Mucosa of rectum (tissue), 2 donors: Measurements from ENCODE around the gene ENPP3.
"Not testable (repeated sequence)": the region's sequence is repeated elsewhere in the genome, so short reads cannot be mapped to it uniquely, and the experiment has no call there.

Source experiments
- H3K27ac ChIP-seq, 2 donors: one replicate each; pipeline ENCODE4 v1.7.0; 2013; ENCODE audit warnings: inconsistent platforms in 2 of 2, low read depth in 2 of 2, low read length in 2 of 2
- H3K27me3 ChIP-seq, 2 donors: one replicate each; pipeline ENCODE4 v1.7.0; 2013; ENCODE audit warnings: low read length in 2 of 2; ENCODE audit not compliant: control insufficient read depth in 2 of 2, insufficient read depth in 2 of 2
- H3K36me3 ChIP-seq, 2 donors: one replicate each; pipeline ENCODE4 v1.7.0; 2013; ENCODE audit warnings: low read length in 2 of 2; ENCODE audit not compliant: control insufficient read depth in 2 of 2, insufficient read depth in 2 of 2
- H3K4me1 ChIP-seq, 2 donors: one replicate each; pipeline ENCODE4 v1.7.0; 2013; ENCODE audit warnings: low read length in 2 of 2, mild to moderate bottlenecking in 1 of 2; ENCODE audit not compliant: control insufficient read depth in 2 of 2, insufficient read depth in 2 of 2
- H3K4me3 ChIP-seq, 2 donors: one replicate each; pipeline ENCODE4 v1.7.0; 2013; ENCODE audit warnings: low read length in 2 of 2
- H3K9ac ChIP-seq, 2 donors: one replicate each; pipeline ENCODE4 v1.7.0; 2013; ENCODE audit warnings: low read length in 2 of 2, low read depth in 1 of 2, mild to moderate bottlenecking in 1 of 2
- H3K9me3 ChIP-seq, 2 donors: one replicate each; pipeline ENCODE4 v1.7.0; 2013; ENCODE audit warnings: low read length in 2 of 2; ENCODE audit not compliant: control insufficient read depth in 2 of 2
- donor health status: healthy.
- donor health status: Normal muscosa, but diverticular disease.

ENPP3 gene

DNA sequence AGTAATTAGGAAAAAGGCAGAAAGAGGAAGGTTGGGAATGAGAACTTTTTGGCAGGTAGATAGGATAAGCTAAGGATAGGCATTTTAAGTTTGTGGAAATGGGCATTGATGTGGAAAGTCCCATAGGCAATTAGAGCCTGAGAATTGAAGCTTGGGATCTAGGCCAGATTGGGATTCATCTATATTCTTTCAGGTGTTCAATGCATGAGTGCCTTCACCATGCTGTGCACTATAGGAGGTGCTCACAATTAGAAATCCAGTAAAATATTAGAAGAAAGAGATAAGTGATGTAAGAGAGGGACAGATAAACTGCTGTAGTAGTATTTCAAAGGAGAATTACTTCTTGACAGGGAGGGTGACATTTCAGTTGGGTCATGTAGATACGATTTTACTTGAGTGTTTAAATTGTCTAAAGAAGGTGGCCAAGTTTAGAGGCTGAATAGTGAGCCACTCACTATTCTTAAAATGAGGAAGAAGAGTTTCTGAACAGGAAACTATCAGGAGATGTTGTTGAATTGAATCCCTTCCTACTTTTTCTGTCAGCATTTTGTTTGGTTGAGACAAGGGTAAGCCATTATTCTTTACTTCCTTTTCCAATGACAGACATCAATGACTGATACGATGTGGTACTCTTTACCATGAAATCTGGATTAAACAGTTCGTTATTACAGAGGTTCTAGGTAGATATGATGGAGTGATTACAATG is 104.7 kb downstream of the ENPP3 start:
- Histone ChIP-seq H3K9ac (no peak overlapping the region), H3K27ac (no peak overlapping the region), H3K9me3 (no peaks in the 10 kb centered on the region), H3K36me3 (no peaks in the 10 kb centered on the region), H3K4me1 (no peaks in the 10 kb centered on the region), H3K4me3 (no peak overlapping the region), H3K27me3 (no peaks in the 10 kb centered on the region)

DNA sequence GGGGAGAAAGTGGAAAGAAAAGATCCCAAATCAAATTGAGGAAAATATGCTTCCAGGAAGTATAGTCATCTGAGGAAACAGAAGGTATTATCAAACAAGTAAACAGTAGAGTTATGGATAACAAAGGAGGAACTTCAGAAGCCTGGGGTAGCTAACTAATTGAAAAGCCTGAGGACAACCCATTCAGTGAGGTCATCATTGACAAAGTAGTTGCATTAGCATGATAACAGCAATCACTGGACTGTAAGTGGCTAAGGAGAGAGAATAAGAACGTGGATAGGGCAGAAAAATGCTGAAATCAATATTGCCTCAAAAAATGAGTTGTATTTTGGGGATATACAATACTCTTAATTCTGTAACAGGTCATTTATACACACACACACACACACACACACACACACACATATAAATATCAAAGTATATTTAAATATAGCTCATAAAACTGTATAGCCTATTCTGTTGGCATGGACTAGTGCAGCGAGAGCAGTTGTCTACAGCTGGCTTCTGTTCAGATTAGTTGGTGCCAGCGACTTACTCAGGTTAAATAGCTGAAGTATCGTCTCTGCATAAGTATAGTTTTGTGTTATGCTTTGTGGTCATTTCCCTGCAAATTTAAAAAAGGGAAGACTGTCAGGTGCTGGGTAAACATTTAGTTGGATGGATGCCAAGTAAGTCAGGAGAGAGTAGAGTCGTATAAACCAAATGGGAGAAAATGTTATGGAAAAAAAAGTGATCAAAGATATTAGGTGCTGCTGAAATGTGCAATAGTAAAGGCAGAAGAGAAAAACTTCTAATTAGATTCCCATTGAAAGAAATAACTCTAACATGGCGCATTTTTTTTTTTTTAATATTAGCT is 107.6 kb downstream of the ENPP3 start:
- no peaks in the 10 kb centered on the region for H3K27me3 ChIP-seq
- no peaks in the 10 kb centered on the region for H3K4me1 ChIP-seq
- H3K9ac ChIP-seq = no peak overlapping the region
- no peaks in the 10 kb centered on the region for H3K36me3 ChIP-seq
- no peak overlapping the region for H3K4me3 ChIP-seq
- no peaks in the 10 kb centered on the region for H3K9me3 ChIP-seq
- no peak overlapping the region for H3K27ac ChIP-seq

DNA sequence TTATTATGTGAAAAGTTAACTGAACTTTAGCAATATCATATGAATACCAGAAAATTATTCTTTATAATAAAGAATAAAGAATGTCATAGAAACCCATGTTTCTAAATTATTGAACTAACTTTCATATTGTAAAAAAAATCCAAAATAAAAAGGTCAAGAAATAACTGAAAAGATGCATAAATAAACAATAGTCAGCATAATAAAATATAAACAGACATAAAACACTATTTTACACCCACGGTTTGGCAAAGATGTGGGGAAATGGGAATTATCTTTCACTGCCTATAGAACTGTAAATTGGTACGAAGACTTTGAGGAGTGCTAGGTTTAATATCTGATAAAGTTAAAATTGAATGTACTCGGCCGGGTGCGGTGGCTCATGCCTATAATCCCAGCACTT is 108.4 kb downstream of the ENPP3 start:
- Histone ChIP-seq H3K36me3 (no peaks in the 10 kb centered on the region), H3K4me1 (no peaks in the 10 kb centered on the region), H3K9ac (no peak overlapping the region), H3K4me3 (no peak overlapping the region), H3K9me3 (no peaks in the 10 kb centered on the region), H3K27me3 (no peaks in the 10 kb centered on the region), H3K27ac (no peak overlapping the region)

DNA sequence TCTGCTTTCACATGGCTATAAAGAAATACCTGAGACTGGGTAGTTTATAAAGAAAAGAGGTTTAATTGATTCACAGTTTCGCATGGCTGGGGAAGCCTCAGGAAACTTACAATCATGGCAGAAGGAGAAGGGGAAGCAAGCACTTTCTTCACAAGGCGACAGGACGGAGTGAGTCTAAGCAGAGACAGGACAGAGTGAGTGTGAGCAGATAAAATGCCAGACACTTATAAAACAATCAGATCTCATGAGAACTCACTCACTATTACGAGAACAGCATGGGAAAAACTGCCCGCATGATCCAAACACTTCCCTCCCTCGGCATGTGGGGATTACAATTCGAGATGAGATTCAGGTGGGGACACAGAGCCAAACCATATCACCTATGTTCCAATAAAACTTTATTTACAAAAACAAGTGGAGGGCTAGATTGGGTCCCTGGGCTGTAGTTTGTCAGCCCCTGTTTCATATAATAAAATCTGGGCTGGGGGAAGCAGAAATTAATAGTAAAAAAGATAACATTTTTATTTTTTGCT is 110.8 kb downstream of the ENPP3 start:
- Histone ChIP-seq H3K9ac (no peak overlapping the region), H3K4me3 (no peak overlapping the region), H3K27ac (no peak overlapping the region), H3K27me3 (no peaks in the 10 kb centered on the region), H3K4me1 (no peaks in the 10 kb centered on the region), H3K9me3 (no peaks in the 10 kb centered on the region), H3K36me3 (no peaks in the 10 kb centered on the region)

DNA sequence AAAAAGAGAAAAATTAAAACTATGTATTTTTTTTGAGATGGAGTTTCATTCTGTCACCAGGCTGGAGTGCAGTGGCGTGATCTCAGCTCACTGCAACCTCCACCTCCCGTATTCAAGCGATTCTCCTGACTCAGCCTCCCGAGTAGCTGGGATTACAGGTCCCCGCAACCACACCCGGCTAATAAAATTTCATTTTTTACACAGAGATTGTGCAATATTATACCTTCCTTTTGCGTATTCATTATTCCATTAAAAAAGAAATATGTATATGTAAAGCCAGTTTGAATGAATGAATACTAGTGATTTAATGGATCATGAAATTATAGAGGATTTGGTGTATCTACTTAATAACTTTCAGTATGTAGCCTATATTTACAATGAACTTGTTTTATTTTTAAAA is 111.9 kb downstream of the ENPP3 start:
- Histone ChIP-seq H3K27me3 (no peaks in the 10 kb centered on the region), H3K4me1 (no peaks in the 10 kb centered on the region), H3K27ac (no peak overlapping the region), H3K9ac (no peak overlapping the region), H3K9me3 (no peaks in the 10 kb centered on the region), H3K4me3 (no peak overlapping the region), H3K36me3 (no peaks in the 10 kb centered on the region)

DNA sequence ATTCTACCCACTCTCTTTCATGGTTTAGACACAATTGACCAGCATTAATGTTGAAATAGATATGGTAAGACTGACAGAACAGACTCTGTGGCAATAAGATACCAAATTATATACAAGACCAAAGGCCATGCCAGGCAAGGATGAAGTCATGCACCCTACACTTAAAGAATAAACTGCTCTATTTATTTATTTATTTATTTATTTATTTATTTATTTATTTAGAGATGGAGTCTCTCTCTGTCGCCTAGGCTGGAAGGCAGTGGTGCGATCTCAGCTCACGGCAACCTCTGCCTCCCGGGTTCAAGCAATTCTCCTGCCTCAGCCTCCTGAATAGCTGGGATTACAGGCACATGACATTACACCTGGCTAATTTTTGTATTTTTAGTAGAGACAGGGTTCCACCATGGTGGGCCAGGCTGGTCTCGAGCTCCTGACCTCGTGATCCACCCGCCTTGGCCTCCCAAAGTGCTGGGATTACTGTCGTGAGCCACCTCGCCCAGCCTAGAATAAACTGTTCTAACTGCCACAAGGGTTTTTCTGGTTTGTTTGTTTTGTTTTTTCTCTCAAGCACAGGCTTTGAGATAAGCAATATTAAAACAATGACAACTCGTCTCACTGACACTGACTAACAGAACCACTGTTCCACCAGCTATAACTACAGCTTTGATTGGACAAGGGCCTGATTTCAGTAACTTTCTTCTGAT is 114.1 kb downstream of the ENPP3 start:
- H3K4me1 ChIP-seq, H3K27ac ChIP-seq, H3K27me3 ChIP-seq, H3K9ac ChIP-seq, H3K36me3 ChIP-seq, H3K4me3 ChIP-seq, H3K9me3 ChIP-seq: not testable (repeated sequence)

DNA sequence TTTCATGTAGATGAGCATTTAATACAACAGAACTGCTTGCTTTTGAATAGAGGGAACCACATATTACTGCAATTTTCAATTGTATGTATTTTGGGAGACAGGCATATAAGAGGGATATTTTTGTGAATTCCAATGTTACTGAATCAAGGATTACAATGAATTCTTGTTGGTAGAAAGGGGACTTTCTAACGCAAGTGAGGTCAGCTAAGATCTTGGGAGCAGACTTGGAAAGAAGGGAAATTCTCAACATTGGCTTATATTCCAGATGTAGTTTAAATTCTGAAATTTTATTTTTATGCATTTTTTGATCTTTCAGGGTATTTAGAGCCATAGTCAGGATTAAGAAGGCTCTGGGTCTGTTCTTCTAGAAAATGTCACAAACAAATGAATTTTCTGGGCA is 117.0 kb downstream of the ENPP3 start:
- Histone ChIP-seq H3K36me3 (no peaks in the 10 kb centered on the region), H3K4me3 (no peak overlapping the region), H3K27me3 (no peaks in the 10 kb centered on the region), H3K4me1 (no peaks in the 10 kb centered on the region), H3K27ac (no peak overlapping the region), H3K9me3 (no peaks in the 10 kb centered on the region), H3K9ac (no peak overlapping the region)

DNA sequence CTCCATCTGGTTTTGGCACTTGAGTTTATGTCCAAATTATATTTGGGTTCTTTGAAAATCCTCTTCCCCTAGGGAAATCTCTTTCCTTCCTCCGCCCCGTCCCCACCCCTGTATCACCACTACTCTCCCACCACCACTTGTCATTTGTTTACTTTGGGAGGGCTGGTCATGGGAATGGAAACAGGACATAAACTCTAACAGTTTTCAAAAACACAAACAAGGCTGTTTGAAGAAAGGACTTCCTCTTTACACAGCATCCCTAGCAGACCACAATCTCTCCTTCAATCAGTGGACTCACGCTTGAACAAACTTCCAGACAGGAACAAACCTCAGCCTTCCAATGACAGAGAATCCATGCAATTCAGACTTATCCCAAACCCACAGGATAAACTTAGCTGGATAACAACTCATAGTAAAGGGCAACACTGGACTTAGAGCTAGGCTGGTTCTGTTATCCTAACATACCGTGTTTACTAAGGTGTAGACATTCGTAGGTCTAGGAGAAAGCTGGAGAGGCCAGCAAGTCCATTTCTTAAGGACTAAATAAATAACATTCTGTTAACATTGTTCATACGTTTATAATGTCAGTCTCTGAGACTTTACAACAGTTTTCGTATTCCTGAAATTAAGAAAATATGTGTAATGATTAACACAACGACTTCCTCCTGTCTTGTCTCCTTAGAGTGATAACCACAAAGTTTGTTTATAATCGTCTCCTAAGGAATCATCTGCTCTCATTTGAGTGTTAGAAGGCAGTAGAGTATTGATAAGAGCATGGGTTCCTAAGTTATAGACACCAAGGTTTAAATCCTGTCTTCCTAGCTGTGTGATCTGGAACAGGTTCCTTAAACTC is 117.8 kb downstream of the ENPP3 start:
- Histone ChIP-seq H3K4me3 (no peak overlapping the region), H3K4me1 (no peaks in the 10 kb centered on the region), H3K9me3 (no peaks in the 10 kb centered on the region), H3K27me3 (no peaks in the 10 kb centered on the region), H3K9ac (no peak overlapping the region), H3K36me3 (no peaks in the 10 kb centered on the region), H3K27ac (no peak overlapping the region)

DNA sequence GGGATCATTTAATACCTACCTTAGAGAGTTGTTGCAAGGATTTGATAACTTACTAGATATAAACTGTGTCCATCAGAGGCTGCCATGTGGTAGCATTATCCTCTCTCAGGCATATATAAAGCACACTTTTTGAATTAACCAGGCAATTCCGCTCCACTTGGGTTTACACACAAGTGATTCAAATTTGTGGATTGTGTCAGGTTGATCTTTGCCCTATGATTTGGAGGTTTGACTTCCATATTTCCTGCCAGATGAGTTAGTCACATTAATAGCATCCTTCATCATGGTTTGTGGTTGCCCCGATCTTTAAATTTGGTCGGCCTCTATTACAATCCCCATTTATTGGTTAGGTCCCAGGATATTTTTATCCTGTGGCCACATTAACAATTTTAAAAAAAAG is 118.5 kb downstream of the ENPP3 start:
- Histone ChIP-seq H3K4me3 (no peak overlapping the region), H3K9me3 (no peaks in the 10 kb centered on the region), H3K9ac (no peak overlapping the region), H3K27ac (no peak overlapping the region), H3K4me1 (no peaks in the 10 kb centered on the region), H3K27me3 (no peaks in the 10 kb centered on the region), H3K36me3 (no peaks in the 10 kb centered on the region)
